ENCODE data around the gene RNF217.

- TF ChIP-seq CTCF (conservative IDR thresholded peaks at IDR 0.05; ENCODE audit: low read length) (no peak), EZH2phosphoT487 (IDR thresholded peaks at IDR 0.05; ENCODE audit: borderline replicate concordance) (no peak)
Observed at GRCh38 chr6:125050663-125051318, 88.6 kb downstream of the RNF217 start.

All from Loucy (cell line).